Right ventricle myocardium inferior (tissue), 1 donor: ENCODE measurements around the gene CALR. TPM values are rescaled to one million over a fixed set of nuclear protein-coding genes. Genes with fewer than 3 reads are reported as not detected.

Source experiments
- ATAC-seq: fragments of 200-7000 bp; cut with Tn5 transposase; one replicate; pipeline ENCODE4 v1.9.1; 2020; ENCODE audit warnings: mild to moderate bottlenecking, moderate library complexity
- DNase-seq: peaks from one replicate; pipeline ENCODE4 v3.0.0; 2021; ENCODE audit errors: missing footprints
- intact Hi-C: fragments of 100-400 bp; cut with DNase I; formaldehyde crosslinking; loops from one replicate; pipeline ENCODE4 v1.11.0; 2022
- microRNA-seq: library from miRNA; unstranded; fragments of <30 nt; microRNA quantifications from one replicate; pipeline ENCODE4 v1.2.0, GENCODE V29; 2020
- total RNA-seq: library from RNA; stranded (reverse); fragmentation: NEBNext Ultra II Directional; extraction: Animal tissue kit (Norgen Biotek cat#: 25700); gene quantifications from one replicate; pipeline ENCODE4 v1.2.1, GENCODE V29; 2021
- donor health status: DM: no; HTN: yes; CAD: no; lungs with severe emphysema.

The CALR gene
- total RNA-seq, 1 donor from 2014 or later, result 496 TPM

DNA sequence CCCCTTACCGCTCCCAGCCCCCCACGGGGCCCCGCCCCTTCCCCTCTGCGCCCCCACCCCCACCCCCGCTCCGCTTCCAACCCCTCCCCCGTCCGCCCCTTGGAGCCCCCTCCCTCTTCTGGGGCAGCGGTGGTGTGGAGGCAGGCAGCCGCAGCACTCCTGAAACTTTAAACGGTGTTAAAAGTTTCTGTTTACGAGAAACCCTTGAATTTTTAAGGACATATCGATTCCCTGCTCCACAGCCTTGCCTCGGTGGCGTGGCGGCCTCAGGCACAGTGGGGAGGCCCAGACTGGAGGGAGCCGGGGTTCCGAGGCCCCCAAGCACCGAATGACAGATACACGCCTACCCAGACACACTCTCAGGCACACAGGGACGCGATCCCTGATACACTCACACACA lies 52.0 kb downstream of the CALR start:
- no peak for ATAC-seq
- peak; percentile 2 for DNase-seq
- intact Hi-C loops, result no loop called here

DNA sequence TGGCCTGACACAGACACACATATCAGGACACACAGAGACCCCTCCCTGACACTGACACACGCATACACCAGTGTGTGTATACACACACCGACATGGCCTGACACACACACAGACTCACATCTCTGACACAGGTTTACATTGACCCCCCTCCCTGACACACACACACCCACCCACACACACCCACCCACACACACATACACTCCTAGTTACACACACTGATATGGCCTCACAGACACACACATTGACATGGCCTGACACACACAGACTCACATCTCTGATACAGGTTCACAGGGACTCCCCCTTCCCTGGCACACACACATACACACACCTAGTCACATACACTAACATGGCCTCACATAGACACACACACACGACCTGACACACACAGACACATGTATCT lies 52.4 kb downstream of the CALR start:
- DNase-seq (no peak), ATAC-seq (no peak)
- intact Hi-C loops, result no loop called here

DNA sequence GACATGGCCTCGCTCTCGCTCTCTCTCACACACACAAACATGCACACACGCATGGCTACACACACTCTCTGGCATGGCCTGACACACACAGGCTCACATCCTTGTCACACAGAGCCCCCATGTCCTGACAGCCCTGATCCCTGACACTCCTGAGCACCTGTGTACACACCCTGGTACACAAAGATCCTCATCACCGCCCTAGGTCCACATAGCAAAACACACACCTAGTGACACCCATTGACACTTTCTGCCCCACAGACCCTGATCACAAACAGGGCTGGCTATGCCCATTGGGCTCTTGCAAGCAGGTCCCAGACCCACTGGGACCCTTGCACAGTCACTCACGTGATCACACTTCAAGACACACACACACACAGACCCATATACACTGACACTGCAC lies 52.9 kb downstream of the CALR start:
- ATAC-seq (no peak), DNase-seq (peak; percentile 60)
- intact Hi-C loops, result no loop called here

DNA sequence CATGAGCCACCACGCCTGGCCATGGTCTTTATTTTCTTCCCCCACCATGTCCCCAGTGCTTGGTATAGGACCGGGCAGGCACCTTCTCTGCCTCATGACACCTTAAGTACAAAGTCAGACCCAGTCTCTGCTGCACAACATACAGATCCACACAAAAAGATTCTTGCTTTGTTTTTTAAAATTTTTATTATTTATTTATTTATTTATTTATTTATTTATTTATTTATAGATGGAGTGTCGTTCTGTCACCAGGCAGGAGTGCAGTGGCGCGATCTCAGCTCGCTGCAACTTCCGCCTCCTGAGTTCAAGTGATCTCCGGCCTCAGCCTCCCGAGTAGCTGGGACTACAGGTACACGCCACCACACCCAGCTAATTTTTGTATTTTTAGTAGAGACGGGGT lies 54.3 kb downstream of the CALR start:
- no peak for DNase-seq
- intact Hi-C loops, result no loop called here

DNA sequence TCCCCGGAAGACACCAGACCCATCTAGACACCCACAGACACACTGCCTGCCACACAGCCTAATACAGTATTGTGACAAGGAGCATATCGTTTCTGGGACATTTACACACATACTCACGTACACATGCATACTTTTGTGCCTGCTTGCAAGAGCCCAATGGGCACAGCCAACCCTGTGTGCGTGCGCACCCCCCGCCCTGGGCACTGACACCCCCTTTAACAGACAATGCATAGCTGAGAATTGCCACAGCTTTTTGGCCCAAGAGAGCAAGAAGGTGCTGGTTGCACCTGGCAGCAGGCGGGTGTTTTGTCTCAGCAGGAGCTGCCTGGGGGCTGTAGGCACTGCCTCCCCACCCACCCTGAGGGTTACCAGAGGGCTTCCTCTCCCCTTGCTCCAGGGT lies 55.2 kb downstream of the CALR start:
- ATAC-seq (no peak), DNase-seq (no peak)
- intact Hi-C loops, result no loop called here

More for the DNA sequence above, 54.3 kb downstream of the CALR start:
- no peak for ATAC-seq

Small RNA genes lying within 50 kb of the gene (microRNA-seq; reads per million reads assigned to microRNA genes)
- gene MIR5695 (not detected), gene MIR6515 (1.1 reads per million)

Other genes starting within 250 kb of the CALR start
- 1.7 TPM for gene FBXW9, start 242.0 kb upstream of the CALR start, total RNA-seq
- 35.1 TPM for gene TNPO2, start 214.7 kb upstream of the CALR start, total RNA-seq
- gene TRIR, start 203.9 kb upstream of the CALR start, total RNA-seq, result 133 TPM
- 65.8 TPM for gene GET3, start 201.1 kb upstream of the CALR start, total RNA-seq
- gene BEST2, start 186.8 kb upstream of the CALR start, total RNA-seq, result not detected
- gene HOOK2, start 163.1 kb upstream of the CALR start, total RNA-seq, result 51.6 TPM
- 25.0 TPM for gene JUNB, start 147.1 kb upstream of the CALR start, total RNA-seq
- gene PRDX2, start 136.8 kb upstream of the CALR start, total RNA-seq, result 692 TPM
- gene THSD8, start 136.5 kb upstream of the CALR start, total RNA-seq, result 1.7 TPM
- gene RNASEH2A, start 132.0 kb upstream of the CALR start, total RNA-seq, result 6.3 TPM
- not detected for gene RTBDN, start 104.0 kb upstream of the CALR start, total RNA-seq
- 0.22 TPM for gene MAST1, start 100.1 kb upstream of the CALR start, total RNA-seq
- 18.8 TPM for gene DNASE2, start 57.2 kb upstream of the CALR start, total RNA-seq
- not detected for gene KLF1, start 51.4 kb upstream of the CALR start, total RNA-seq
- 33.4 TPM for gene GCDH, start 47.4 kb upstream of the CALR start, total RNA-seq
- not detected for gene SYCE2, start 19.3 kb upstream of the CALR start, total RNA-seq
- gene FARSA, start 4.9 kb upstream of the CALR start, total RNA-seq, result 37.6 TPM
- 171 TPM for gene RAD23A, start 7.3 kb downstream of the CALR start, total RNA-seq
- 33.7 TPM for gene GADD45GIP1, start 18.6 kb downstream of the CALR start, total RNA-seq
- gene DAND5, start 31.0 kb downstream of the CALR start, total RNA-seq, result 9.9 TPM
- 159 TPM for gene NFIX, start 56.9 kb downstream of the CALR start, total RNA-seq
- gene LYL1, start 164.2 kb downstream of the CALR start, total RNA-seq, result 9.4 TPM
- gene TRMT1, start 178.1 kb downstream of the CALR start, total RNA-seq, result 21.1 TPM
- 54.0 TPM for gene NACC1, start 179.7 kb downstream of the CALR start, total RNA-seq
- gene STX10, start 211.8 kb downstream of the CALR start, total RNA-seq, result 34.5 TPM
- gene IER2, start 211.8 kb downstream of the CALR start, total RNA-seq, result 18.8 TPM